HCEC 1CT (cell line): Measurements from ENCODE around the gene RPS6KB2.
"Not testable (repeated sequence)": the region's sequence is repeated elsewhere in the genome, so short reads cannot be mapped to it uniquely, and the experiment has no call there.

Experiments
- DNase-seq: peaks from one replicate; pipeline ENCODE4 v3.0.0-alpha.2; 2017

Gene RPS6KB2

GRCh38 chr11:67397986-67398660, 30.2 kb upstream of the RPS6KB2 start:
- DNase-seq, result no peak

GRCh38 chr11:67398661-67399563, 29.4 kb upstream of the RPS6KB2 start:
- DNase-seq, result no peak

GRCh38 chr11:67400251-67400941, 27.9 kb upstream of the RPS6KB2 start:
- no peak for DNase-seq

DNA sequence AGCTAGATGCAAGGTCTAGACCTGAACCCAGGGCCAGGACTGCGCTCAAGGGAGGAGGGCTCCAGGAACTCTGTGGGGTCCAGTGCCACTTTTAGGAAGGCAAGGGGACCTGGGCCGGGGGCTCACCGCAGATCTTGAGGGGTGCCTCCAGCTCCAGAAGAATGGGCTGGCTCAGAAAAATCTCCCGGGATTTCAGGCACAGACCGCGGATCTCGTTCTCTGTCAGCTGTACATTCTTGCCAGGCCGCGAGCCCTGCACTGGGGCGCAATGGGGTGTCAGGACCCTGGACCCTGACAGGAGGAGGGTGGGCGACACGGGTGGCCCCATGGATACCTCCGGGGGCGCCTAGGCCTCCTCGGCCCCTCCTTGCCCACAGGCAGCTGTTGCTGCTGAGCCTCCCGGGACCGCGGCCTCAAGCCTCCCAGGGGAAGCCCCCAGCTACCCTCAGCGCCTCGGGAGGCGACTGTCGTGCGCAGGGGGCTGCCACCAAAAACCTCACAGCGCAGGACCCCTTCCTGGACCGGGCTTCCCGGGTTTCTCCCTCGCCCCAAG, 27.3 kb upstream of the RPS6KB2 start:
- no peak for DNase-seq

DNA sequence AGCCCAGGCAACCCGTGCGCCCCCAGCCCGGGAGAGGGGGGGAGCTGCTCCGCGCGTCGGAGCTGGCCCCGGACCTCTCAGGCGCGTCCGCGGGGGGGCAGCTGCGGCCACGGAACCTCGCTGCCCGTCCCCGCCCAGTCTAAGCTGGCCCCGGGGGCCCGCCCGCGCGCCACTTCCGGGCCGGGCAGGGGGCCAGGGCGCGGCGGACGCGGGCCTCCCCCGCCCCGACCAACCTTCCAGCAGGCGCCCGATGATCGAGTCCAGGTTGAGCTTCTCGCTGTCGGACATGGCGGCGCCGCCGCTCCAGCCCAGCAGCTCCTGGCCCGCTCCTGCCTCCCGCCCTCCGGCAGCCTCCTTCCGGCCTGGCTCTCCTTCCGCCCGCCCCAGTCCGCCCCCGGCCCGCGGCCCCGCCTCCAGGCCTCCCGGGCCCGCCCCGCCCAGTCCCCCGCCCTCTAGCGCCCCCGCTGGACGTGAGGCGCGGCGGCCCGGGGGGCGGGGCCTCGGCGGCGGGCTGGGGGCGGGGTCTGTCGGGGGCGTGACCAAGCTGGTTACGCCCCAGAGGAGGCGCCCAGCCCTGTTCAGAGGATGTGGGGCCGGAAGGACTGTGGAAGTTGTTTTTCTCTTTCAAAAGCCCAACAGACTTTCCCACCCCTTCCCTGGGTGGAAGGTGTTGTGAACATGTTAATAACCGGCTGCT, 26.7 kb upstream of the RPS6KB2 start, which contains the start of gene PPP1CA:
Gene PPP1CA (minus strand): TSS at position 364 of the 697 bp plus-strand sequence. CDS start 76 bp downstream, at position 288.
- peak; percentile 86 for DNase-seq

DNA sequence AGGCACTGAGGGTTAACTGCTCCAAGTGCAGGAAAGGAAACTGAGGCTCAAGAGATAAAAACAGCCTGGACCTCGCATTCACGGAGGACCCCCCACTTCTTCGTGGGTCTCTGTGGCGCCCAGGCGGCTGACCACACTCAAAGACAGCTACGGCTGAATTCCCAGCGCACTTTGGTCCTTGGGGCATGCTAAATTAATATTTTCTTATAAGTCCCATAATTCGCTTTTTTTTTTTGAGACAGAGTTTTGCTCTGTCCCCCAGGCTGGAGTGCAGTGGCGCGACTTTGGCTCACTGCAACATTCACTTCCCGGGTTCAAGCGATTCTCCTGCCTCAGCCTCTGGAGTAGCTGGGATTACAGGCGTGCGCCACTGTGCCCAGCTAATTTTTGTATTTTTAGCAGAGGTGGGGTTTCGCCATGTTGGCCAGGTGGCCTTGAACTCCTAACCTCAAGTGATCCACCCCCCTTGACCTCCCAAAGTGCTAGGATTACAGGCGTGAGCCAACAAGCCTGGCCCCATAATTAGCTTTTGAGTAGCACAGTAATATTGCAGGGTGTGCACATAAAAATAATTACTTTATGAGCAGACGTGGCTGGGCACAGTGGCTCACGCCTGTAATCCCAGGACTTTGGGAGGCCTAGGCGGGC, 26.0 kb upstream of the RPS6KB2 start:
- DNase-seq, result not testable (repeated sequence)

- not testable (repeated sequence) for DNase-seq
Observed at GRCh38 chr11:67403085-67403484, 25.2 kb upstream of the RPS6KB2 start.

DNA sequence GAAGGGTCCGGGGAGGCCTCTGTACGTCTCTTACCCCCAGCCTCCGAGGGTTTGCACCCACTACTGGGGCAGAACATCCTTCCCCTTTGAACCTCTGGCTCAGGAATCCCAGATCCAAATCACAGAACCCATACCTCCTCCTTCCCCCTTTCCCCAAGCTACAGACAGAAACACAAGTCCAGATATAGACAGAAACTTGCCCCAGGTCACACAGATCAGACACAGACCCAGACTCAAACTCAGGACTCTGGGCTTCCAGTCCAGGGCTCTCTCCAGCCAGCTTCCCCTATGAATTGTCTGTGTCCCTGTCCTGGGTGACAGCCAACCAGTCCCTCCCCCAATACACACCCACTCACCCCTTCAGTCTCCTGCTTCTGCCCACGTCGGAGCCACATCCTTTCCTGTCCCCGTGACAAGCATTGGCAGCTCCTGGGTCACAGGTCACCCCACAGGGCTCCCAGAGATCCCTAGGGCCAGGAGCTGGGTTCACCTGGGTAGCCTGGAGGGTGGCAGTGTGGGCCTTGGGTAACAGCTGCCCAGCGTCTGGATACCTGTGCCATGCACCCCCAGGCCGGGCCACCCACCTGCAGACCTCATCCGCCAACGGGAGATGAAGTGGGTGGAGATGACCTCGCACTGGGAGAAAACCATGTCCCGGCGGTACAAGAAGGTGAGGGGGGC, 23.6 kb upstream of the RPS6KB2 start:
- no peak for DNase-seq

DNA sequence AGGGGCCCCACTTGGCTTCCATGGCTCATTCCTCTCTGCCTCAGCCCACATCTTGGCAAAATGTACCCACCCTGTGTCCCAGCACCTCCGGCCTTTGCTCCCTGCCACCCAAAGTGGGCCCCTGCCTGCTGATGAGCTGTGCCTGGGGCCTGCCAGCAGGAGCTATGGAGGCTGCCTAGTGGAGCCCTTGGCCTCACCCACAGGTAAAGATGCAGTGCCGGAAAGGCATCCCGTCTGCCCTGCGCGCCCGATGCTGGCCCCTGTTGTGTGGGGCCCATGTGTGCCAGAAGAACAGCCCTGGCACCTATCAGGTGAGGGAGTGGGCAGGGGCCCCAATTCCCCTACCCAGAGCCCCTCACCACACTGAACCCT, 23.1 kb upstream of the RPS6KB2 start:
- no peak for DNase-seq

DNA sequence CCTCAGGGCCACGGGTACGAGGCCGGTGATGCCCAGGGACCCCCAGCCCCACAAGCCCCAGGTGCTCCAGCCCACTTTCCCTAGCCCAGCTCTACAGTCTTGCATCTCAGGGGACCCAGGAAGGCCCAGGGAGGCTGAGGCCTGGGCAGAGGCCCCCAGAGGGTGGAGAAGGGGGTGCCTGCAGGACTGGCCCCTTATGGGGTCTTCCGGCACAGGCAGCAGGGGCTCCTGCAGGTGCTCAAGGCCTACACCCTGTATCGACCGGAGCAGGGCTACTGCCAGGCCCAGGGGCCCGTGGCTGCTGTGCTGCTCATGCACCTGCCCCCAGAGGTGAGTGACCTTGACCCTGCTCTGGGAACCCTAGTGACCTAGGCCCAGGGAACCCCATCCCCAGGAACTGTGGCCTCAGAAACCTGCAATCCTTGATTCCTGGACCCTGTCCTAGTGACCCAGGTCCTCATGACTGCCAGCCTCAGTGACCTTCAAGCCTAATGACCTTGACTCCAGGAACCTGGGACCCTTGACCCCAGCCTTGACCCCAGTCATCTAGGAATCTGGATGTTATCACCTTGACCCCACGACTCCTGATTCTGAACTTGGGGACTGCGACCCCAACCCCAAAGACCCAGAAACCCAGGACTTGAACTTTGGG, 22.5 kb upstream of the RPS6KB2 start:
- no peak for DNase-seq

DNA sequence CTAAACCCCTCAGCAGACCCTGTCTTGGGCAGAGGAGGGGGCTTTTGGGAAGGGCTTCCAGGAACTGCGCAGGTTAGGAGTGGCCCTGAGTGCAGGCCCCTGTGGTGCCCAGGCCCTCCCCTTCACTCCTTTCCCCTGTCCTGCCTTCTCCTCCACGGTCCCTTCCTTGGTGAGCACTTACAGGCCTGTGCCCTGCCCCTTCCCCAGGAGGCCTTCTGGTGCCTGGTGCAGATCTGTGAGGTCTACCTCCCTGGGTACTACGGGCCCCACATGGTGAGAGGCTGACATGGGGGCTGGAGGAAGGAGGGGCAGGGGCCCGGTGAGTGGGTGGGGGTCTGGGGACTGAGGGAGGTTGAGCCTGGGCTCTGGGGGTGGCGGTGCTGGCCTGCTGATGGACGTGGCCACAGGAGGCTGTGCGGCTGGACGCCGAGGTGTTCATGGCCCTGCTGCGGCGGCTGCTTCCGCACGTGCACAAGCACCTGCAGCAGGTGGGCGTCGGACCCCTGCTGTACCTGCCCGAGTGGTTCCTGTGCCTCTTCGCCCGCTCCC, 21.8 kb upstream of the RPS6KB2 start:
- no peak for DNase-seq

DNA sequence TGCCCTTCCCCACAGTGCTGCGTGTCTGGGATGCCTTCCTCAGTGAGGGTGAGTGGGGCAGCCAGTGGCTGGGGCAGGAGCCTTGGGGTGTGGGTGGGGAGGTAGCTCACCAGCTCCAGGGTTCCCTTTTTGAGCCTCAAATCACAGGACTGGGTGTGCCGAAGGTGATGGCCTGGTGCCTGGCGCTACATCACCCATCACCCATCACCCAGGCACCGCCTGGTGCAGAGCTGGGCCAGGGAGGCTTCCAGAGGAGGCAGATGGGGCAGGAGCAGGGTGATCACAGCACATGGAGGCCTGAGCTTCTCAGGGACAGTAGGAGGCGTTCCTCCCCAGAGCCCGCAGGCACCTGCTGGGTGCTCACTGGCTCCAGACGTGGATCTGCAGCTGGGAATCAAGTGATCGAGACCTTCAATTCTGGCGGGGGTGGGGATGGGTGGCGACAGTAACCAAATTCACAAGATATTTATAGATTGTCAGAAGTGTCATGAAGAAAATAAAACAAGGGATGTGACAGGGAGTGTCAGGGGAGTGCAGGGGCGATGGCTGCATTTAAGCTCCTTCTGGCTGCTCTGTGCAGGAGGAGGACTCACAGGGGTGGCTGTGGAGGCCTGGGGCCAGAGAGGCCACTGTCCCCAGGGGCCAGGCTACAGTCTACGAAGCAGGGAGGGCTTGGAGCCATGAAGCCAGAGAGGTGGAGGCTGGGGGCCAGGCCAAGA, 21.2 kb upstream of the RPS6KB2 start:
- DNase-seq, result no peak

GRCh38 chr11:67407688-67408163, 20.6 kb upstream of the RPS6KB2 start:
- DNase-seq, result no peak

- DNase-seq, result no peak
Observed at GRCh38 chr11:67408437-67409200, 19.7 kb upstream of the RPS6KB2 start.

- no peak for DNase-seq
Observed at GRCh38 chr11:67409261-67409666, 19.0 kb upstream of the RPS6KB2 start.

- DNase-seq, result no peak
Observed at GRCh38 chr11:67409781-67410368, 18.4 kb upstream of the RPS6KB2 start.

GRCh38 chr11:67410369-67410831, 17.9 kb upstream of the RPS6KB2 start:
- no peak for DNase-seq
